Keratinocyte (primary cell): ENCODE measurements around the gene ASTL. TPM values are rescaled to one million over a fixed set of nuclear protein-coding genes. Genes with fewer than 3 reads are reported as not detected.

Experiments
- DNase-seq: peaks from one replicate; pipeline ENCODE4 v3.0.0-alpha.2; 2011; ENCODE audit warnings: low read depth, missing footprints, low spot score
- FAIRE-seq: peaks from 2 replicates; lab custom pipeline; 2011; peaks lifted over from hg19 to GRCh38; lab: Jason Lieb, UNC
- H2AFZ ChIP-seq: 2 replicates; pipeline ENCODE4 v1.6.0; 2012; ENCODE audit warnings: low read length, control low read depth, inconsistent platforms; ENCODE audit not compliant: control insufficient read depth
- H3K27ac ChIP-seq: 2 replicates; pipeline ENCODE4 v1.5.1; 2011; ENCODE audit warnings: low read length; ENCODE audit not compliant: control insufficient read depth, insufficient read depth
- H3K27me3 ChIP-seq: 3 replicates; pipeline ENCODE4 v1.6.0; 2011; ENCODE audit warnings: low read length; ENCODE audit not compliant: control insufficient read depth, insufficient read depth; ENCODE audit errors: extremely low read depth
- H3K36me3 ChIP-seq, 2 experiments: 2 replicates in 1 of 2; 3 replicates in 1 of 2; pipeline ENCODE4 v1.5.1; 2011; ENCODE audit warnings: low read length in 2 of 2, mild to moderate bottlenecking in 1 of 2; ENCODE audit not compliant: control insufficient read depth in 2 of 2, insufficient read depth in 2 of 2; ENCODE audit errors: extremely low read depth in 1 of 2
- H3K4me1 ChIP-seq: 3 replicates; pipeline ENCODE4 v1.5.1; 2011; ENCODE audit warnings: low read length; ENCODE audit not compliant: control insufficient read depth, insufficient read depth; ENCODE audit errors: extremely low read depth
- H3K4me2 ChIP-seq: 3 replicates; pipeline ENCODE4 v1.6.0; 2011; ENCODE audit warnings: low read depth, low read length; ENCODE audit not compliant: control insufficient read depth, insufficient read depth; ENCODE audit errors: extremely low read depth
- H3K4me3 ChIP-seq, 3 experiments: fragments of 200-600 bp in 1 of 3; sonication (generic) in 1 of 3; 2 replicates in 2 of 3; 3 replicates in 1 of 3; pipeline ENCODE4 v1.5.1; 2011 to 2016; ENCODE audit warnings: low read length in 3 of 3, mild to moderate bottlenecking in 3 of 3, control low read depth in 2 of 3, inconsistent platforms in 1 of 3, low read depth in 1 of 3, mixed read lengths in 1 of 3, mixed run types in 1 of 3, moderate library complexity in 1 of 3; ENCODE audit not compliant: control insufficient read depth in 2 of 3, insufficient read depth in 2 of 3; ENCODE audit errors: extremely low read depth in 1 of 3
- H3K79me2 ChIP-seq: 2 replicates; pipeline ENCODE4 v1.6.0; 2012; ENCODE audit warnings: low read length; ENCODE audit not compliant: control insufficient read depth, insufficient read depth
- H3K9ac ChIP-seq: 3 replicates; pipeline ENCODE4 v1.6.0; 2011; ENCODE audit warnings: low read length; ENCODE audit not compliant: control insufficient read depth, insufficient read depth; ENCODE audit errors: extremely low read depth
- H3K9me1 ChIP-seq: 3 replicates; pipeline ENCODE4 v1.6.0; 2011; ENCODE audit warnings: low read length; ENCODE audit not compliant: control insufficient read depth, insufficient read depth; ENCODE audit errors: extremely low read depth
- H3K9me3 ChIP-seq: 2 replicates; pipeline ENCODE4 v1.5.1; 2012; ENCODE audit warnings: low read depth, low read length; ENCODE audit not compliant: control insufficient read depth
- H4K20me1 ChIP-seq: 3 replicates; pipeline ENCODE4 v1.6.0; 2011; ENCODE audit warnings: low read length; ENCODE audit not compliant: control insufficient read depth, insufficient read depth; ENCODE audit errors: extremely low read depth
- CTCF ChIP-seq, 3 experiments: IDR thresholded peaks in 1 of 3; conservative IDR thresholded peaks in 1 of 3; optimal IDR thresholded peaks in 1 of 3; 2 replicates in 2 of 3; 3 replicates in 1 of 3; pipeline versions ENCODE3 to v1.5.1; 2011; ENCODE audit warnings: low read length in 3 of 3, mild to moderate bottlenecking in 3 of 3, moderate library complexity in 2 of 3, control low read depth in 1 of 3, inconsistent platforms in 1 of 3; ENCODE audit not compliant: insufficient read depth in 2 of 3; ENCODE audit errors: extremely low read depth in 1 of 3
- EZH2 ChIP-seq: IDR thresholded peaks from one replicate; pipeline ENCODE4 v1.6.1; 2012; ENCODE audit warnings: inconsistent platforms, mild to moderate bottlenecking, low read length, moderate library complexity
- dilution Hi-C: fragments of 300-500 bp; cut with MboI; formaldehyde crosslinking; loops from one replicate; pipeline ENCODE4 v1.7.0; 2020; ENCODE audit warnings: low sequenced_read_pairs; ENCODE audit not compliant: extremely low pct_ligation_motif_present
- polyA plus RNA-seq, 5 experiments: library from polyadenylated mRNA; depleted of rRNA in 3 of 5; stranded (reverse) in 3 of 5; stranded (forward) in 1 of 5; unstranded in 1 of 5; fragments of >200 nt; gene quantifications; 1 replicate in 1 of 5; 2 replicates in 3 of 5; 3 replicates in 1 of 5; pipeline versions ENCODE4 v1.2.1 to v1.2.3, GENCODE V29; 2011 to 2012; ENCODE audit warnings: missing spikeins in 2 of 5, low read depth in 1 of 5, low replicate concordance in 1 of 5

ASTL gene
- polyA plus RNA-seq, 1 donor (not counting 4 experiments of a cell fraction or from before 2014, with no cell fraction given) = not detected

- Histone ChIP-seq H3K9ac (no peak overlapping the region), H3K4me2 (no peak overlapping the region), H3K4me1 (no peaks in the 10 kb centered on the region), H3K9me3 (no peaks in the 10 kb centered on the region), H3K36me3 (no peaks in the 10 kb centered on the region), H3K79me2 (no peaks in the 10 kb centered on the region), H3K27ac (no peak overlapping the region), H3K9me1 (no peaks in the 10 kb centered on the region), H4K20me1 (no peaks in the 10 kb centered on the region), H3K4me3 (no peak overlapping the region), H3K27me3 (peaks cover 3% of the 10 kb centered on the region), H2AFZ (no peak overlapping the region)
- DNase-seq (no peak), FAIRE-seq (no peak)
- dilution Hi-C loops = no loop called here
- TF ChIP-seq CTCF (optimal IDR thresholded peaks at IDR 0.05 in 1 of 3, IDR thresholded peaks at IDR 0.05 in 1 of 3, conservative IDR thresholded peaks at IDR 0.05 in 1 of 3; ENCODE audit: extremely low read depth in 1 of 3, insufficient read depth in 2 of 3, low read length in 3 of 3) (no peak), EZH2 (no peak)
Measured at GRCh38 chr2:96163768-96164429, 25.6 kb upstream of the ASTL start.

GRCh38 chr2:96163415-96163767 is 25.1 kb upstream of the ASTL start:
- TF ChIP-seq CTCF (optimal IDR thresholded peaks at IDR 0.05 in 1 of 3, IDR thresholded peaks at IDR 0.05 in 1 of 3, conservative IDR thresholded peaks at IDR 0.05 in 1 of 3; ENCODE audit: extremely low read depth in 1 of 3, insufficient read depth in 2 of 3, low read length in 3 of 3) (no peak), EZH2 (no peak)
- no peak overlapping the region for H3K4me2 ChIP-seq
- no peaks in the 10 kb centered on the region for H3K79me2 ChIP-seq
- no peak overlapping the region for H3K27ac ChIP-seq
- no peaks in the 10 kb centered on the region for H3K36me3 ChIP-seq
- no peak for FAIRE-seq
- H4K20me1 ChIP-seq = no peaks in the 10 kb centered on the region
- DNase-seq = no peak
- H3K4me1 ChIP-seq = no peaks in the 10 kb centered on the region
- no peak overlapping the region for H3K4me3 ChIP-seq
- dilution Hi-C loops = no loop called here
- peaks cover 6% of the 10 kb centered on the region for H3K27me3 ChIP-seq
- no peak overlapping the region for H2AFZ ChIP-seq
- no peaks in the 10 kb centered on the region for H3K9me1 ChIP-seq
- H3K9ac ChIP-seq = no peak overlapping the region
- no peaks in the 10 kb centered on the region for H3K9me3 ChIP-seq
